GM19043 (cell line): ENCODE measurements around the gene TNFSF8.

ENCODE experiments used
- ATAC-seq: cut with Tn5 transposase; IDR thresholded peaks from one replicate; pipeline ENCODE4 v1.9.1; 2021; ENCODE audit warnings: low read depth; ENCODE audit not compliant: unreplicated experiment

TNFSF8 gene

GRCh38 chr9:114937516-114937915 lies 7.1 kb upstream of the TNFSF8 start:
- ATAC-seq = no peak

- no peak for ATAC-seq
These were observed 6.2 kb upstream of the TNFSF8 start for GRCh38 chr9:114936581-114936980.

DNA sequence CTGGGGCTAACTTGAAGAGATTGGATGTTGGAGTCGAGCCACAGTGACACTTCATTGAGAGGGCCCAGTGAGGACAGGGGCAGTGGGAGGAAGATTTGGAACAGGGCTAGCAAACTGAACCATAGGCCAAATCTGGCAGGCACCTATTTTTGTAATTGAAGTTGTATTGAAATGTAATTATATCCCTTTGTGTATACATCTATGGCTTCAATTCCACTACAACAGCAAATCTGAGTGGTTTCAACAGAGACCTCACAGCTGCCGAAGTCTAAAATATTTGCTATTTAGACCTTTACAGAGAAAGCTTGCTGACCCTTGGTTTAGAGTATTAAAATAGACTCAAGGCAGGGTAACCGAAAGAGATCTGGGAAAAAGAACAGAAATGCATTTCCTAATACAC lies 4.7 kb upstream of the TNFSF8 start:
- ATAC-seq = no peak

DNA sequence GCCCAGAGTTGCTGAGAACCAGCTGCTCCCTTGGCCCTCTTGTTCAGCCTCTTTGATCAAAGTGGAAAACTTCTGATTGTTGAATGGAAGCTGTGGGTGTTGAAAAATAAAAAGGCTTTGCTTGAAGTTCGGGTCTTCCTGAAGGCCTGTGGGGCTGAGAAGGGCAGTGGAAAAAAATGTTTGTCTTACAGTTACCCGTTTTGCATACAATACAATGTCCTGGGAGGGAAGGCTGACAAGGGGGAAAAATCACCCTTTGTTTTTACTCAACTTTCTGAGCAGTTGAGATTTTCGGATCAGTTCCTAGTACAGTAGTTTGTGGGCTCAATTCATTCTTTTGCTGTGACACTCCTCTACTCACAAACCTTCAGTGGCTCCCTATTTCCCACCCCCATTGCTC lies 2.1 kb upstream of the TNFSF8 start:
- no peak for ATAC-seq

DNA sequence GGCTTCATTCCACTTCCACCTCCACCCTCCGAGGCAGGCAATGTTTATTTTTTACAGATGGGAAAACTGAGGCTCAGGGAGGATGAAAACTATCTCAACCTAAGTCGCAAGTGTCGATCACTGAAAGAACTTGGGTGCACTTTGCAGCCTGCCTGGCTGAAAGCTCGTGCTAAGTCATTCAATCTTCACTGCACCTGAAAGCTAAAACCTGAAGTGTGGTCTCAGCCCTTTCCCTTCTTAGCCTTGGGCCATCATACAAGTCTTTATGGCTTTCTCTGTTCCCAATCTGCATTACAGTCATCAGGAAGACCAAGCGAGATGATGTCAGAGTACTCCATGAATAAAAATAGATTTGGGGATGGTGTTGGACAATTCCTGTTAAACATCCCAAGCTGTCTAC lies 1.0 kb upstream of the TNFSF8 start:
- ATAC-seq = no peak

- ATAC-seq = no peak
These were observed 1.2 kb downstream of the TNFSF8 start for GRCh38 chr9:114929201-114929600.

DNA sequence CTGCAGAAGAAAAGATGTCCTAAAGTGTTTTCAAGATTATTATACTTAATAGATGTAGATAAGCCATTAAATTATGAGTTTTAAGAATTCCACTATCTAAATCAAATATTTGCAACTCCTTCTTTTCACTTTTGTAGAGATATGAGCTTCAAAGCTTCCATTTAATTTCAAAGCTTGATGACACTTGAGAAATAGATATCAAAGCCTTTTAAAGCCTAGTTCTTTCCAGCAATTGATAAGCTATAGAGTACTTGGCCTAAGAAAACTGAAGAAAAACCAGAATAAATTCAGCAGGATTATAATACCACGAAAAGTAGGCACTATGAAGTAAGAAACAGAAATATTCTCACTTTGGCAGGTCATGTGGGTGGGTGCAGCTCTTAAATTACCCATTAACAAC lies 1.7 kb downstream of the TNFSF8 start:
- no peak for ATAC-seq

- no peak for ATAC-seq
These were observed 2.3 kb downstream of the TNFSF8 start for GRCh38 chr9:114928136-114928535.

DNA sequence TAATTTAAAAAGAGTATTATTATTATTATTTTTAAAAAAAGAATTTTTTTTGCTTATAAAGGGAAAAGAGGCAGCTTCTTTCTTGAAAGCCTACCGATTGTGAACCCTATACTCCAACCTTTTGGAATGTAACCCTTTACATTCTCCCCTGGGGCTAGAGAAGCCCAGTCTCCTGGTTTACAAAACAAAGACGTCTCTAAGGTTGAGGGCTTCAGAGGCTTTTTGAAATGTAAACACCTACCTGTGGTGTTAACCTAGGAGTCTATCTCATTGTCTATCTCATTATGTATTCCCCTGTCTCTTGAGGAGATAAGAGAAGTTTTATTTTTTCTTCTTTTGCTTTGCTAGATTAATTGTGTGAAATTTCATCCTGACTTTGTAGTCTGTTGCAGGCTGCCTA lies 4.7 kb downstream of the TNFSF8 start:
- no peak for ATAC-seq

DNA sequence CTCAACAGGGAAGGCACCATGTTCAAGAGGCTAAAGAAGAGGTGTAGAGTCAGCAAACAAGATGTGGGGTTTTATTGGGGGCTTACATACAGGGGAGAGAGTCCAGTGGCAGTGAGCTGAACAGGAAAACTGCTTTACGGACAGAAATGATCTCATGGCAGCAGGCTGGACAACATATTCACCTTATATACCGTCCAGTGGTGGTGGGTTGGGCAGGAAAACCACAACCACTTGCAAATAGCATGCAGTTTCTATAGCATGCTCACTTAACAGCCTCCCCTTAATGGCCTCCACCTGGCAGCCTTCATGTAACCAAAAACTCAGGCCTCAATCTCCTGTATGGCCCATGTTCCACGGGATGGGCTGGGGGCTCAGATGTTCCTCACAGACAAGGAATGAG lies 5.4 kb downstream of the TNFSF8 start:
- ATAC-seq = no peak

GRCh38 chr9:114924327-114924726 lies 6.1 kb downstream of the TNFSF8 start:
- ATAC-seq = no peak

- no peak for ATAC-seq
These were observed 6.5 kb downstream of the TNFSF8 start for GRCh38 chr9:114923918-114924317.

DNA sequence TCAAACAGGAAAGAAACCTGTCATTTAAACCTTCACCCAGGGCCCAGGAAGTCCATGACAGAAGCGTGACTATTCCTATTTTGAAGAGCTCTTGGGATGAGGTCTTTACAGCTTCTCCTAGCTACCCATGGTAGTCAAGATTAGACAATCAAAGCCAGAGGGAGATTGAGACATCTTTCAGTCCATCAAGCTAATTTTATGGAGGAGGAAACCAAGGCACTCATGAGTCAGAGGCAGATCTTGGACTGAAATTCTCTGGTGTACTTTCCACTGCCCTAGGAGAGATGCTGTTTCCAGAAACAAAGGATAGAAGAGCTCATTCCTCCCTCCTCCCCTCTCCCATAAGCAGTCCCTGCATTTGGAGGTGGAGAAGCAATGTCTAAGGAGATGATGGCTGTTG lies 9.2 kb downstream of the TNFSF8 start:
- no peak for ATAC-seq

- no peak for ATAC-seq
These were observed 10.8 kb downstream of the TNFSF8 start for GRCh38 chr9:114919611-114920010.

DNA sequence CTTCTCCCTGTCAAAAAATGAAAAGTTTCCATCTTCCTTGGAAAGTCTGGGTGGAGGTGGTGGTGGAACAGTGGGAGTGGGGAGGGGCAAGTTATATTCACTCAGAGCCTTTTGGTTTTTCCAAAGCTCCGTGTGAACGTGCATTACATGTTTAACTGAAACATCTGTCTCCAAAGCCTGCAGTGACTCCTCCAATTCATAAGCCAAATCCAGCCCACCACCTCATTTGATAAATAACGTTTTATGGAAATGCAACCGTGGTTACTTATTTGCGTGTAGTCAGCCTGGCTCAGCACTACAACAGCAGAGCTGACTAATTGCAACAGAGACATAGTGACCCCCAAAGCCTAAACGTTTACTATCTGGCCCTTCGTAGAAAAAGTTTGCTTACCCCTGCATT lies 13.9 kb downstream of the TNFSF8 start:
- ATAC-seq = no peak

DNA sequence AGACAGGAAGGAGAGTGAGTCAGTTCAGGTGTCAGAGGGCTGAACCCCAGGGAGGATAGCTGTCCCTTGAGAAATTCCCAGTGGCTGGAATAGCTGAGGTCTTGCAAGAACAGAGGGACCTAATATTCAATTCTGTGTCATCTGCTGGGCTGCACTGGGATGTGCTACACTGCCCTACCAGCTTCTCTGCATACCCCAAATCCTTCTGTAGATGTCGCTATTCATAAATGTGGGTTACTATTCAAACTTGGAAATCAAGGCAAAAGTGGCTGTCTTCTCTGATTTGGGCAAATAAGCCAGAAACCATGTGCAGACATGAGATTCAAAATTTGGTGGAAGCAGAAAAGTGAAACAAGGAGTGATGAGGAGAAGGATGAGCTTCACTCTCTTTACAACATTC lies 16.3 kb downstream of the TNFSF8 start:
- ATAC-seq = no peak

GRCh38 chr9:114913656-114914055 lies 16.7 kb downstream of the TNFSF8 start:
- ATAC-seq = no peak

GRCh38 chr9:114913217-114913616 lies 17.2 kb downstream of the TNFSF8 start:
- ATAC-seq = no peak

DNA sequence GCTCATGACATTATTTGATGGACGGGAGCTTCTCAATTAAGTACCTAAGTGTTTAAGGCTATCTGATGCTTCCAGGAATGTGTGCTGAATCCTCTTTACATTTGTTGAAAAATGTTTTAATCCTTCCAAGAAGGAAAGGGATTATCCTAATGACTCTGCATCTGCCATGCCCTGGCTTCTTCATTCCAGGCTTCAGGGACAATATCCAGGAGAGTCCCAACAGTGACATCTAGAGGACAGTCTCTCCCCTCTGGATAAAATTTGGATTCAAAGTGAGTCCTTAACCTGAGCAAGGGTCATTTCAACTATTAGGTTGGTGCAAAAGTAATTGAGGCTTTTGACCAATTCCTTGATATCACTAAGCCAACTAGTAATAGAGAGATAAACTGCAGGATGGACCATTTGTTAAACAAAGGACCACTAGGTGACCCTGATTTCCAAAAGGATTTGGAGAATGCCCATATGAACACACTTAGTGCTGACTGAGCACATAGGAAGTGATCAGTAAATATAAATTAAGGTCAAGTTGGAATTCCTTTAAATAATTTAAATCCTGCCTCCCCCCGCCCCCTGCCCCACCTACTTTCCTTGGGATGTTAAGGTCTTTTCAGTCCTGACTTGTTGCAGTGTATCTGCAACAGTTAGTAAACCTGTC lies 19.1 kb downstream of the TNFSF8 start:
- ATAC-seq = no peak

- no peak for ATAC-seq
These were observed 19.9 kb downstream of the TNFSF8 start for GRCh38 chr9:114910541-114910940.

- no peak for ATAC-seq
These were observed 20.7 kb downstream of the TNFSF8 start for GRCh38 chr9:114909661-114910060.

DNA sequence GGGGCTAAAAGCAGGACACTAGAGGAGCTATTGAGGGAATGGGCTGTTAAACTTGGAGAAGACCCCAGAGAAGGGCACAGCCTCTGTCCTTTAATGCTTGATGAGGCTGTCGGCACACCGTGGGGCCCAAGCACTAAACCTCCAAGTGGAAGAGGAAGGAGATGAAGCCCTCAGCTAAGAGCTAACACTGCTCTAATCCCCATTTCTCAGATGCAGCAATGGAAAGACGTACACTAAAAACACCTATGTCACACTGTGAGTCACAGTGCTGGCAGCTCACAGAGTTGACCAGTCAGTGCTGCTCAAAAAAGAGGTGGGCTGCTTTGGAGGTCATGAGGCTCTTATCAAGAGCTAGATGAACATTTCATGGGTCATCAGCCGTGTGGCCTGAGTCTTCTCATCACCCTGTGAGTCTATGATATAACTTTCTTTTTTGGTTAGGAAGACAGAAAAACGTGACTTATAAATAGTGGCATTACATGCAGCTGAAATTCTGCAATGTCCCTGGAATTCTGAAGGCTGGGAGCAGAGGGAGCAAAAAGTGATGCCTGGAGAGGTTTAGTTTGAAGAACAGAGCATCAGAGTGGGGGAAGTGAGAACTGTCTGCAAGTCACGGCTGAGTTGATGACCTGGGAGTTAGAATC lies 21.5 kb downstream of the TNFSF8 start:
- ATAC-seq = no peak
